OCI-LY3 (cell line): ENCODE results near the gene SDK1.

Experiments used
- CTCF ChIP-seq: fragments of 200-600, 300-600 bp; sonication (generic); IDR thresholded peaks from 2 replicates; pipeline ENCODE4 v1.5.1; 2014; ENCODE audit warnings: antibody characterized with exemption, low read length, low read depth
- EZH2phosphoT487 ChIP-seq: fragments of 200-600 bp; shearing (Covaris generic); IDR thresholded peaks from 2 replicates; pipeline ENCODE4 v1.6.1; 2018; ENCODE audit warnings: antibody characterized with exemption, mixed run types, low read depth

- TF ChIP-seq CTCF (no peak), EZH2phosphoT487 (no peak)
These were observed 524.4 kb downstream of the SDK1 start for GRCh38 chr7:3825491-3825890.
